NB4 (cell line): ENCODE data around the gene RANBP3L.

Experiments used
- POLR2A ChIP-seq: IDR thresholded peaks from 2 replicates; pipeline ENCODE4 v1.6.1; 2011; ENCODE audit warnings: mild to moderate bottlenecking; ENCODE audit not compliant: insufficient read length; ENCODE audit errors: extremely low read depth
- TF ChIP-seq, protein P1 (sequence below): IDR thresholded peaks from one replicate; pipeline ENCODE4 v1.5.1; 2012; ENCODE audit warnings: low read depth, low read length

DNA sequence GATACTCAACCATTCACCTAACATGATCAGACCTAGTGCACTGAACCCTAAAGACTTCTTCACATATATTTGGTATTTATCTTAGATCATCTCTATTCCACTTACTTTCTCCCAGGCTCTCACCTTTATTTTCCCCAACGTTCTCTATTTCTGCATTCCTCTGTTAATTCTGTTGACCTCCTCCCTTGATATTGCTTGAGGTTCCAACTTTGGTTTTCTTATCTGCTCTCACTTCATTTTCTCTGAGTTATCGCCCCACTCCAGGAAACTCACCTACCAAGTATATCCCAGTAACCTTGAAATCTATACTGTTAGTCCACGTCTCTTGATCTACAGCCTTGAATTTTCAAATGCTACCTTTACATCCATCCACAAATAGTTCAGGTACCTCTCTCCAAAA is 69.2 kb downstream of the RANBP3L start:
- TF ChIP-seq, protein P1, sequence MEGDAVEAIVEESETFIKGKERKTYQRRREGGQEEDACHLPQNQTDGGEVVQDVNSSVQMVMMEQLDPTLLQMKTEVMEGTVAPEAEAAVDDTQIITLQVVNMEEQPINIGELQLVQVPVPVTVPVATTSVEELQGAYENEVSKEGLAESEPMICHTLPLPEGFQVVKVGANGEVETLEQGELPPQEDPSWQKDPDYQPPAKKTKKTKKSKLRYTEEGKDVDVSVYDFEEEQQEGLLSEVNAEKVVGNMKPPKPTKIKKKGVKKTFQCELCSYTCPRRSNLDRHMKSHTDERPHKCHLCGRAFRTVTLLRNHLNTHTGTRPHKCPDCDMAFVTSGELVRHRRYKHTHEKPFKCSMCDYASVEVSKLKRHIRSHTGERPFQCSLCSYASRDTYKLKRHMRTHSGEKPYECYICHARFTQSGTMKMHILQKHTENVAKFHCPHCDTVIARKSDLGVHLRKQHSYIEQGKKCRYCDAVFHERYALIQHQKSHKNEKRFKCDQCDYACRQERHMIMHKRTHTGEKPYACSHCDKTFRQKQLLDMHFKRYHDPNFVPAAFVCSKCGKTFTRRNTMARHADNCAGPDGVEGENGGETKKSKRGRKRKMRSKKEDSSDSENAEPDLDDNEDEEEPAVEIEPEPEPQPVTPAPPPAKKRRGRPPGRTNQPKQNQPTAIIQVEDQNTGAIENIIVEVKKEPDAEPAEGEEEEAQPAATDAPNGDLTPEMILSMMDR = no peak
- no peak for TF ChIP-seq POLR2A
